ENCODE results near the gene LARP4B. TPM values are rescaled to one million over a fixed set of nuclear protein-coding genes. Genes with fewer than 3 reads are reported as not detected.

The LARP4B gene
- total and polyA plus RNA-seq, 2 donors (not counting 3 experiments of a cell fraction or from before 2014, with no cell fraction given): 27.4 to 101 TPM

- no peaks in the 10 kb centered on the region for H3K9me1 ChIP-seq (replicated peaks; ENCODE audit: control insufficient read depth, extremely low read depth, insufficient read depth, low read length)
- dilution Hi-C loops (cut with MboI; ENCODE audit: extremely low pct_ligation_motif_present, low sequenced_read_pairs) (no loop called here), intact Hi-C loops (cut with micrococcal nuclease) (no loop called here)
- H3K79me2 ChIP-seq (ENCODE audit: control insufficient read depth, insufficient read depth, low read length): no peaks in the 10 kb centered on the region
- no peak overlapping the region for H3K27ac ChIP-seq (ENCODE audit: insufficient read depth, low read depth, low read length)
- TF ChIP-seq MYC (IDR thresholded peaks at IDR 0.05; ENCODE audit: low read depth, low read length) (no peak), EZH2 (IDR thresholded peaks at IDR 0.05; ENCODE audit: borderline replicate concordance, low read depth, low read length, severe bottlenecking) (no peak), JUN (IDR thresholded peaks at IDR 0.05; ENCODE audit: borderline replicate concordance, insufficient read depth, insufficient read length, low read depth) (no peak), POLR2AphosphoS5 (IDR thresholded peaks at IDR 0.05; ENCODE audit: insufficient read depth, low read depth, low read length) (no peak), FOS (IDR thresholded peaks at IDR 0.05; ENCODE audit: borderline replicate concordance, insufficient read depth, low read length) (no peak), MAX (IDR thresholded peaks at IDR 0.05; ENCODE audit: insufficient read depth, insufficient read length) (no peak), POLR2A (IDR thresholded peaks at IDR 0.05; ENCODE audit: low read depth, low read length) (no peak)
- no peaks in the 10 kb centered on the region for H3K36me3 ChIP-seq (ENCODE audit: control insufficient read depth in 2 of 2, extremely low read depth in 1 of 2, insufficient read depth in 2 of 2, low read length in 2 of 2)
- POLR2A ChIA-PET: no interaction called here
- no peak overlapping the region for H3K9ac ChIP-seq (replicated peaks; ENCODE audit: extremely low read depth, insufficient read depth, low read length)
- CTCF ChIA-PET: no interaction called here
- no peak overlapping the region for H2AFZ ChIP-seq (ENCODE audit: low read depth, low read length)
- no peaks in the 10 kb centered on the region for H3K4me1 ChIP-seq (ENCODE audit: control insufficient read depth, extremely low read depth, insufficient read depth, low read length)
- no peak for FAIRE-seq
- H4K20me1 ChIP-seq (replicated peaks; ENCODE audit: control insufficient read depth, extremely low read depth, insufficient read depth, low read length): no peaks in the 10 kb centered on the region
- H3K9me3 ChIP-seq (replicated peaks; ENCODE audit: control insufficient read depth, insufficient read depth, low read length): no peaks in the 10 kb centered on the region
- no peak overlapping the region for H3K4me2 ChIP-seq (ENCODE audit: insufficient read depth, low read length)
- no peak for DNase-seq (ENCODE audit: low read depth, low spot score)
- H3K4me3 ChIP-seq (replicated peaks in 1 of 3; ENCODE audit: insufficient read depth in 1 of 3, low read depth in 1 of 3, low read length in 3 of 3): no peak overlapping the region
- no peaks in the 10 kb centered on the region for H3K27me3 ChIP-seq (ENCODE audit: control insufficient read depth in 2 of 2, insufficient read depth in 2 of 2, low read length in 2 of 2)
- no TSS peak for BruUV-seq (replicated peaks)
Measured at GRCh38 chr10:797179-797578, 134.3 kb downstream of the LARP4B start.

- intact Hi-C loops (cut with micrococcal nuclease): no loop called here
- ChIA-PET POLR2A (no interaction called here), CTCF (interaction anchor here (1.1 kb wide), 1 partner anchor 283 kb away, joined by 4 read pairs; no protein-coding TSS in a partner anchor)
- H3K4me1 ChIP-seq (ENCODE audit: control insufficient read depth, extremely low read depth, insufficient read depth, low read length): no peaks in the 10 kb centered on the region
- no peaks in the 10 kb centered on the region for H3K79me2 ChIP-seq (ENCODE audit: control insufficient read depth, insufficient read depth, low read length)
- no peak for TF ChIP-seq MYC (IDR thresholded peaks at IDR 0.05; ENCODE audit: low read depth, low read length)
- no peak for TF ChIP-seq CTCF (IDR thresholded peaks at IDR 0.05; ENCODE audit: extremely low read depth in 1 of 2, insufficient read depth in 1 of 2, low read depth in 1 of 2, low read length in 2 of 2)
- TF ChIP-seq GATA2 (IDR thresholded peaks at IDR 0.05; ENCODE audit: insufficient read depth, insufficient read length, low read depth, low read length): no peak
- TF ChIP-seq JUN (IDR thresholded peaks at IDR 0.05; ENCODE audit: borderline replicate concordance, insufficient read depth, insufficient read length, low read depth): no peak
- no peak for TF ChIP-seq EZH2 (IDR thresholded peaks at IDR 0.05; ENCODE audit: borderline replicate concordance, low read depth, low read length, severe bottlenecking)
- TF ChIP-seq POLR2A (IDR thresholded peaks at IDR 0.05; ENCODE audit: low read depth, low read length): no peak
- TF ChIP-seq MAX (IDR thresholded peaks at IDR 0.05; ENCODE audit: insufficient read depth, insufficient read length): no peak
- no peak for TF ChIP-seq FOS (IDR thresholded peaks at IDR 0.05; ENCODE audit: borderline replicate concordance, insufficient read depth, low read length)
- no peak for TF ChIP-seq POLR2AphosphoS5 (IDR thresholded peaks at IDR 0.05; ENCODE audit: insufficient read depth, low read depth, low read length)
- H3K9me1 ChIP-seq (replicated peaks; ENCODE audit: control insufficient read depth, extremely low read depth, insufficient read depth, low read length): no peaks in the 10 kb centered on the region
- no peak for DNase-seq (ENCODE audit: low read depth, low spot score)
- dilution Hi-C loops (cut with MboI; ENCODE audit: extremely low pct_ligation_motif_present, low sequenced_read_pairs): no loop called here
- no peak overlapping the region for H2AFZ ChIP-seq (ENCODE audit: low read depth, low read length)
- BruUV-seq (replicated peaks): no TSS peak
- no peak overlapping the region for H3K4me3 ChIP-seq (replicated peaks in 1 of 3; ENCODE audit: insufficient read depth in 1 of 3, low read depth in 1 of 3, low read length in 3 of 3)
- no peak overlapping the region for H3K27ac ChIP-seq (ENCODE audit: insufficient read depth, low read depth, low read length)
- H3K9me3 ChIP-seq (replicated peaks; ENCODE audit: control insufficient read depth, insufficient read depth, low read length): no peaks in the 10 kb centered on the region
- H3K27me3 ChIP-seq (ENCODE audit: control insufficient read depth in 2 of 2, insufficient read depth in 2 of 2, low read length in 2 of 2): no peaks in the 10 kb centered on the region
- no peak for FAIRE-seq
- no peaks in the 10 kb centered on the region for H3K36me3 ChIP-seq (ENCODE audit: control insufficient read depth in 2 of 2, extremely low read depth in 1 of 2, insufficient read depth in 2 of 2, low read length in 2 of 2)
- H3K4me2 ChIP-seq (ENCODE audit: insufficient read depth, low read length): no peak overlapping the region
- H3K9ac ChIP-seq (replicated peaks; ENCODE audit: extremely low read depth, insufficient read depth, low read length): no peak overlapping the region
- no peaks in the 10 kb centered on the region for H4K20me1 ChIP-seq (replicated peaks; ENCODE audit: control insufficient read depth, extremely low read depth, insufficient read depth, low read length)
Measured at GRCh38 chr10:796233-796632, 135.3 kb downstream of the LARP4B start.

Data from endothelial cell of umbilical vein (primary cell).